ENCODE results near the gene TFE3. TPM values are rescaled to one million over a fixed set of nuclear protein-coding genes. Genes with fewer than 3 reads are reported as not detected.
A peak's percentile ranks its signal among the peaks of the same experiment; 100 is the strongest.

Gene TFE3
- total RNA-seq, 1 donor from 2014 or later: 141 TPM

GRCh38 chrX:49042581-49043219, 457 bp downstream of the TFE3 start:
- Histone ChIP-seq H3K27me3 (no peaks in the 10 kb centered on the region), H3K36me3 (peaks cover 12 to 17% of the 10 kb centered on the region in 2 donors), H3K27ac (peak overlapping the region; percentile 95 to 98), H3K4me3 (peak overlapping the region; percentile 68 to 73), H3K9me3 (no peaks in the 10 kb centered on the region), H3K4me1 (peaks cover 0 to 3% of the 10 kb centered on the region in 2 donors)
- DNase-seq (ENCODE audit: low spot score in 2 of 2): no peak
- TF ChIP-seq, protein P1, sequence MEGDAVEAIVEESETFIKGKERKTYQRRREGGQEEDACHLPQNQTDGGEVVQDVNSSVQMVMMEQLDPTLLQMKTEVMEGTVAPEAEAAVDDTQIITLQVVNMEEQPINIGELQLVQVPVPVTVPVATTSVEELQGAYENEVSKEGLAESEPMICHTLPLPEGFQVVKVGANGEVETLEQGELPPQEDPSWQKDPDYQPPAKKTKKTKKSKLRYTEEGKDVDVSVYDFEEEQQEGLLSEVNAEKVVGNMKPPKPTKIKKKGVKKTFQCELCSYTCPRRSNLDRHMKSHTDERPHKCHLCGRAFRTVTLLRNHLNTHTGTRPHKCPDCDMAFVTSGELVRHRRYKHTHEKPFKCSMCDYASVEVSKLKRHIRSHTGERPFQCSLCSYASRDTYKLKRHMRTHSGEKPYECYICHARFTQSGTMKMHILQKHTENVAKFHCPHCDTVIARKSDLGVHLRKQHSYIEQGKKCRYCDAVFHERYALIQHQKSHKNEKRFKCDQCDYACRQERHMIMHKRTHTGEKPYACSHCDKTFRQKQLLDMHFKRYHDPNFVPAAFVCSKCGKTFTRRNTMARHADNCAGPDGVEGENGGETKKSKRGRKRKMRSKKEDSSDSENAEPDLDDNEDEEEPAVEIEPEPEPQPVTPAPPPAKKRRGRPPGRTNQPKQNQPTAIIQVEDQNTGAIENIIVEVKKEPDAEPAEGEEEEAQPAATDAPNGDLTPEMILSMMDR (IDR thresholded peaks at IDR 0.05): no peak
- intact Hi-C loops (cut with DNase I): loop anchor here (1.0 to 5.0 kb wide), 9 partner anchors 11 to 240 kb away; partner anchors contain the start of genes GRIPAP1, HDAC6, PIM2 and PQBP1

GRCh38 chrX:49041744-49042580, 1.2 kb downstream of the TFE3 start:
- H3K4me1 ChIP-seq: peaks cover 0 to 3% of the 10 kb centered on the region in 2 donors
- H3K4me3 ChIP-seq: peak overlapping the region; percentile 68 to 73
- H3K9me3 ChIP-seq: no peaks in the 10 kb centered on the region
- intact Hi-C loops (cut with DNase I): loop anchor here (2.0 to 5.0 kb wide), 5 partner anchors 31 to 240 kb away; partner anchors contain the start of genes HDAC6, PQBP1, PRICKLE3 and TIMM17B
- TF ChIP-seq, protein P1 (IDR thresholded peaks at IDR 0.05): no peak
- peak overlapping the region; percentile 95 to 98 for H3K27ac ChIP-seq
- DNase-seq (ENCODE audit: low spot score in 2 of 2): no peak
- peaks cover 20 to 21% of the 10 kb centered on the region in 2 donors for H3K36me3 ChIP-seq
- H3K27me3 ChIP-seq: no peaks in the 10 kb centered on the region

GRCh38 chrX:49040376-49040955, 2.7 kb downstream of the TFE3 start:
- H3K4me3 ChIP-seq: peak overlapping the region; percentile 68 to 73
- TF ChIP-seq, protein P1 (IDR thresholded peaks at IDR 0.05): no peak
- DNase-seq (ENCODE audit: low spot score in 2 of 2): no peak
- peak overlapping the region; percentile 95 to 98 for H3K27ac ChIP-seq
- peaks cover 20 to 33% of the 10 kb centered on the region in 2 donors for H3K36me3 ChIP-seq
- peaks cover 0 to 3% of the 10 kb centered on the region in 2 donors for H3K4me1 ChIP-seq
- no peaks in the 10 kb centered on the region for H3K9me3 ChIP-seq
- intact Hi-C loops (cut with DNase I): loop anchor here (1.0 to 5.0 kb wide), 5 partner anchors 39 to 238 kb away; partner anchors contain the start of genes HDAC6, PQBP1, PRICKLE3 and TIMM17B
- H3K27me3 ChIP-seq: no peaks in the 10 kb centered on the region

DNA sequence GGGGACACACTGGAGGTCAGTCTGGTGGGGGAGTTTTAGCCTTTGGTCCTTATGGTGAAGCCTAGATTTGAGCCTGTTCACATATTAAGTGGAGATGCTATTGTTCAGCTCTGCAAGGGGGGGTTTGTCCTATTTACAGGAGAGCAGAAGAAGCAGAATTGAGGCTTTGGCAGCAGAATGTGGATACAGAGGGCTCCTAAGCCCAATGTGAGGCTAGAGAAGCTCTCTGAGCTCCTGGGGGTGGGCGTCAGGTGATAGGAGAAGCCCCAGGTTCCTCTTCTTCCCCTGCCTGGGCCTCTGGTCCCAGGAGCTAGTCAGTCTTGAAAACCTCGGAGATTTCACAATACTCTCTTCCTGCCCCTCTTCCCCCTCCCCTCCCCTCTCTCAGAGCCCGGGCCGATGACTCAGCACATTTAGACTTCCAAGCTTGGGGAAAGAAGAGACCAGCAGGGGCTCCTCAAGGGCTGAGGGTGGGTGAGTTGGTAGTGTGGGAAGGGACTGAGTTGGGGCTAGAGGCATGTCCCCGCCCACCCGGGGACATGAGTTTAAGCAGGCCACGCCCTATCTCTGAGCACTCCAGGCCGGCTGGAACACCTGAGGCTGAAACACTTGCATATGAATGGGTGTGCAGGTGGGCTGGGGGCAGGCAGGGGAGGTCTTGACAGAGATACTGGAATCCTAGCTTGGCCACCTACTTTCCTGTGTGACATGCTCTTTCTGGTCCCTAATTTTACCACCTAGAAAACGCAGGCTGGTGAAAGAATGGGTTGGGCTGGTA, 3.4 kb downstream of the TFE3 start:
- Histone ChIP-seq H3K27ac (peak overlapping the region; percentile 95 to 98), H3K4me3 (peak overlapping the region; percentile 68 to 73), H3K36me3 (peaks cover 20 to 33% of the 10 kb centered on the region in 2 donors), H3K4me1 (peaks cover 0 to 3% of the 10 kb centered on the region in 2 donors), H3K9me3 (no peaks in the 10 kb centered on the region), H3K27me3 (no peaks in the 10 kb centered on the region)
- TF ChIP-seq, protein P1 (IDR thresholded peaks at IDR 0.05): no peak
- DNase-seq (ENCODE audit: low spot score in 2 of 2): peak; percentile 51 to 88
- intact Hi-C loops (cut with DNase I): loop anchor here (1.0 to 5.0 kb wide), 5 partner anchors 40 to 237 kb away; partner anchors contain the start of genes HDAC6, PQBP1, PRICKLE3 and TIMM17B
